Mucosa of descending colon (tissue), 3 donors: ENCODE results near the gene RELN. TPM values are rescaled to one million over a fixed set of nuclear protein-coding genes. Genes with fewer than 3 reads are reported as not detected.

Experiments used
- ATAC-seq: fragments of 200-7000 bp; cut with Tn5 transposase; one replicate; pipeline ENCODE4 v1.9.1; 2020; ENCODE audit warnings: mild to moderate bottlenecking, moderate library complexity
- DNase-seq, 3 donors: peaks; one replicate each; pipeline ENCODE4 v3.0.0-alpha.2; 2020
- H3K36me3 ChIP-seq: fragments of 200-600 bp; one replicate; pipeline ENCODE4 v1.8.0; 2021; ENCODE audit warnings: low read depth, mild to moderate bottlenecking
- H3K4me1 ChIP-seq: fragments of 200-600 bp; one replicate; pipeline ENCODE4 v1.8.0; 2021; ENCODE audit warnings: low read depth, mild to moderate bottlenecking
- H3K4me3 ChIP-seq: fragments of 200-600 bp; one replicate; pipeline ENCODE4 v1.8.0; 2021; ENCODE audit warnings: mild to moderate bottlenecking
- H3K9me3 ChIP-seq: fragments of 200-600 bp; one replicate; pipeline ENCODE4 v1.8.0; 2021; ENCODE audit warnings: mild to moderate bottlenecking
- intact Hi-C, 2 donors: fragments of 100-400 bp; cut with DNase I in 1 of 2; cut with micrococcal nuclease in 1 of 2; formaldehyde crosslinking; loops; one replicate each; pipeline versions ENCODE4 v1.11.0 to v1.11.1; 2022; cut with DNase I, micrococcal nuclease
- total RNA-seq, 3 donors: library from RNA; stranded (reverse); fragmentation: NEBNext Ultra II Directional in 2 of 3; extraction: Animal tissue kit (Norgen Biotek cat#: 25700) in 2 of 3; gene quantifications; one replicate each; pipeline versions ENCODE4 v1.2.1 to v1.2.4, GENCODE V29; 2021 to 2023
- TF ChIP-seq, protein P1 (sequence below): fragments of 200-600 bp; IDR thresholded peaks from one replicate; pipeline ENCODE4 v1.8.0; 2022; ENCODE audit warnings: antibody characterized with exemption, mild to moderate bottlenecking
- donor health status: DM: no; HTN: no; CAD: no; lungs with moderate emphysema.
- donor health status: DM: no; HTN: no; CAD: no.
- donor health status: DM: no; HTN: yes; CAD: no.

Gene RELN
- total RNA-seq, 3 donors from 2014 or later: 1.1 to 4.4 (median 2.4) TPM

DNA sequence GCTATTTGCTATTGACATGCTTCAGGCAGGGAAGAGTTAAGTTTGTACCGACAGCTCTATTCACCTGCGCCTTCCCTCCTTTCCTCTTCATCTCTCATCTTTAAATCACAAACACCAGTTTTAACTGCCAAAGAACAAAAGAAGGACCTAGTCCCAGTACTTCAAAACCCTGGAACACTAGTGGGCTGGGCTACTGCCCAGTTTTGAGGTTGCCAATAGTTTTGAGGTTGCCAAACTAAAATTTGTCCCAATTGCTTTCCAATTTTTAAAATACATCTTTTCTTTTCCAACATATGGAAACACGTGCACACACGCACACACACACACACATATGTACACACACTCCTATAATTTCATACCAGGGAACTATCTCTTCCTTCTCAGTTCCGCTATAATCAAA is 412.8 kb downstream of the RELN start:
- H3K9me3 ChIP-seq: no peaks in the 10 kb centered on the region
- intact Hi-C loops: loop anchor here in 1 of 2 donors (5.0 kb wide), 1 partner anchor 581 kb away; no protein-coding TSS in a partner anchor
- H3K4me1 ChIP-seq: no peaks in the 10 kb centered on the region
- TF ChIP-seq, protein P1, sequence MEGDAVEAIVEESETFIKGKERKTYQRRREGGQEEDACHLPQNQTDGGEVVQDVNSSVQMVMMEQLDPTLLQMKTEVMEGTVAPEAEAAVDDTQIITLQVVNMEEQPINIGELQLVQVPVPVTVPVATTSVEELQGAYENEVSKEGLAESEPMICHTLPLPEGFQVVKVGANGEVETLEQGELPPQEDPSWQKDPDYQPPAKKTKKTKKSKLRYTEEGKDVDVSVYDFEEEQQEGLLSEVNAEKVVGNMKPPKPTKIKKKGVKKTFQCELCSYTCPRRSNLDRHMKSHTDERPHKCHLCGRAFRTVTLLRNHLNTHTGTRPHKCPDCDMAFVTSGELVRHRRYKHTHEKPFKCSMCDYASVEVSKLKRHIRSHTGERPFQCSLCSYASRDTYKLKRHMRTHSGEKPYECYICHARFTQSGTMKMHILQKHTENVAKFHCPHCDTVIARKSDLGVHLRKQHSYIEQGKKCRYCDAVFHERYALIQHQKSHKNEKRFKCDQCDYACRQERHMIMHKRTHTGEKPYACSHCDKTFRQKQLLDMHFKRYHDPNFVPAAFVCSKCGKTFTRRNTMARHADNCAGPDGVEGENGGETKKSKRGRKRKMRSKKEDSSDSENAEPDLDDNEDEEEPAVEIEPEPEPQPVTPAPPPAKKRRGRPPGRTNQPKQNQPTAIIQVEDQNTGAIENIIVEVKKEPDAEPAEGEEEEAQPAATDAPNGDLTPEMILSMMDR: no peak
- no peaks in the 10 kb centered on the region for H3K36me3 ChIP-seq
- ATAC-seq (no peak), DNase-seq (no peak)
- no peak overlapping the region for H3K4me3 ChIP-seq

DNA sequence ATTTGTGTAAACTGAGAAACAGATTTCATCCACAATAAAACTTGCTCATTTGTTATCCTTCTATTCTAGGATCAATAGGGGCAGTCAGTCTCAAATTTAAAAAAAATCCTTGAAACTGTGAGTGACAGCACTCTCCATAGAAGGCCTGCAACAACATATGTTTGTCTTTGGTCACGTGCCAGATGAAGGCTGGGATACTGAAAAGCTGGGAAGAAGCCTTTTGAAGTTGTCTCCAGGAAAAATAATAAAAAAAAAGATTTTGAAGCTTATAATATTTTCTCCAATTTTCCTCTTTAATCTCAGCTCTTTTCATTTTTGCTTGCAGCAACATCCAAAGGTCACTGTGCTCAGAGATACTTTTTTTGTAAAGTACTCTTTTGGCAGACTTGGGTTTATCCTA is 414.9 kb downstream of the RELN start:
- Histone ChIP-seq H3K36me3 (no peaks in the 10 kb centered on the region), H3K4me3 (no peak overlapping the region), H3K9me3 (no peaks in the 10 kb centered on the region), H3K4me1 (no peaks in the 10 kb centered on the region)
- no peak for DNase-seq
- no peak for ATAC-seq
- intact Hi-C loops: no loop called here
- TF ChIP-seq, protein P1: no peak

DNA sequence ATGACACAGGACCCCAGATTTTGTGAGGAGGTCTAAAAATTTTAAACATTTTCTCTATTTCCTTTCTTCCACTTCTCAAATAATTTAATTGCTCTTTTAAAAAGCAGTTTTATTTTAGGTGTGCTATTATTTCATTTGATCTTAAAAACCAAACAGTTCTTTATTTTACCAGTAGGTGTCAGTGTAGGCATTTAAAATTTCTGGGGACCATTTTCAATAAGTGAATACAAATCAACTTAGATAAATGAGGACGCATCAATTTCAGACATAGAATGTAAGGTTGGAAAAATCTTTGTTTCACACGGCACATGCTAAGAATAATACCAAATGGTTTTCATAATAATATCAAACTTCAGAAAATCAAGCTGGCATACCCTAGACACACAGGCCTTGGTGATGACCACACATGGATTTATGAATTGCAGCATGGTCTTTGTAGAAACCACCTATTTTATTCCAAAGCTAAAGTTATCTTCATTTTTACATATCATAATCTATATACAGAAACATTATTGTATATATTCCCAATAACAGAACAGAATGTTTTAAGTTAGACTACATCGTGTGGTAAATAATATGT is 415.9 kb downstream of the RELN start:
- ATAC-seq (no peak), DNase-seq (no peak)
- Histone ChIP-seq H3K9me3 (no peaks in the 10 kb centered on the region), H3K4me1 (no peaks in the 10 kb centered on the region), H3K4me3 (no peak overlapping the region), H3K36me3 (no peaks in the 10 kb centered on the region)
- intact Hi-C loops: no loop called here
- TF ChIP-seq, protein P1: no peak

DNA sequence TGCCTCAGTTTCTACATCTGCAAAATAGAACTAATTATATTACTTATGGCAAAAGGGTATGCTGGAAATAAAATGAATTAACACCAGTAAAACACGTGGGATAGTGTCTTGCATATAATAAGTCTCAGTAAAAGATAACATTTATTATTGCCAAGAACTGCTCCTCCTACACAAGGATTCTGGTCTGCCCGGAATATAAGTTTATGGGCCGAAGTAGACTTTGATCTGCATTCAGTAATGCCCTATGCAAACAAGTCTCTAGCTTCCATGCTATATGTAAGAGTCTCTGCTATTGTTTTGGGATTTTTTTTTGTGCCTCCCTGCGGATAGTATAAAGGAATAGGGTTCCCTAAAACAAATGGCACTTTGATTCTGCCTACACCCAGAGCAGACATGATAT is 417.9 kb downstream of the RELN start:
- H3K4me1 ChIP-seq: no peaks in the 10 kb centered on the region
- TF ChIP-seq, protein P1: no peak
- H3K4me3 ChIP-seq: no peak overlapping the region
- H3K9me3 ChIP-seq: no peaks in the 10 kb centered on the region
- peak in 1 of 3 donors; percentile 6 for DNase-seq
- H3K36me3 ChIP-seq: no peaks in the 10 kb centered on the region
- peak; percentile 72 for ATAC-seq
- intact Hi-C loops: no loop called here

DNA sequence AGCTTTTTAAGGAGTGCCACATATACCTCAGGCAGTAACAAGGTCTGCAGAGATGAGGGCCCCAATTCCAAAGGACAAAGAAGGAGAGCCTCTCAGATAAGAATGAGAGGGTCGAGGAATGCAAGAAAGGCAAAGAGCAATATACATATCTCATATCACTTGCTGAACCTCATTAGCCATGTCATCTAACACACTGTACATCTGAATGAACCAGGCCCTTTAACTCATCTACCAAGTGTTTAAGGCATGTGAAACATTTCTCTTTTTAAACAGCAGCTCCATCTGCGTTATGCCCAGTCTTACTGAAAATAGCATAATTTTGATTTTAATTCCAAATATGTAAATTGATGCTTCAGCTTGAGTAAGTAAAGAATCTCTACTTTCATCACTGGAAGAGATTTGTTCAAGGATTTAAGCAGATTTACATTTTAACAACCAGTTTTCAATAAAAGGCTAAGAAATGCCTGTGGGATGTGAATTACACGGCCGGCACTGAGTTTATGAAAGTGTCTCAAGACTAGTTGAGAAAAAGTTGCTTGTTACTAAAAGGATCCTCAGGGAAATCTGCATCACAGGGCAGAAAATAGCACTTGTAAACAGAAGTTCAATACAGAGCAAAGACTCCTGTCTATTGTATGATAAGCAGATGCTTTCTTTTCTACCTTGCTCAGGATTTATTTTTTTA is 419.7 kb downstream of the RELN start:
- Histone ChIP-seq H3K9me3 (no peaks in the 10 kb centered on the region), H3K4me3 (no peak overlapping the region), H3K4me1 (no peaks in the 10 kb centered on the region), H3K36me3 (no peaks in the 10 kb centered on the region)
- intact Hi-C loops: no loop called here
- ATAC-seq (no peak), DNase-seq (no peak)
- TF ChIP-seq, protein P1: no peak
